ENCODE data around the gene ARHGEF19.

Gene ARHGEF19

GRCh38 chr1:16213013-16213412, 561 bp upstream of the ARHGEF19 start:
- Histone ChIP-seq H3K27me3 (ENCODE audit: control insufficient read depth, low read length) (peaks cover 30% of the 10 kb centered on the region), H3F3A (ENCODE audit: control insufficient read depth, insufficient read depth) (no peaks in the 10 kb centered on the region), H3K4me3 (ENCODE audit: low read length) (no peak overlapping the region), H3K36me3 (ENCODE audit: control insufficient read depth, low read length) (no peaks in the 10 kb centered on the region), H3K9me2 (replicated peaks; ENCODE audit: control insufficient read depth, low read length) (no peaks in the 10 kb centered on the region), H4K20me1 (ENCODE audit: control insufficient read depth, insufficient read depth, low read depth, low read length) (no peaks in the 10 kb centered on the region), H3K27ac (ENCODE audit: low read depth, low read length) (no peak overlapping the region), H3K4me1 (ENCODE audit: control insufficient read depth, low read length) (peaks cover 14% of the 10 kb centered on the region), H3K4me2 (ENCODE audit: low read length) (no peak overlapping the region), H3K79me2 (ENCODE audit: control insufficient read depth, low read length) (no peaks in the 10 kb centered on the region), H3K9me3 (ENCODE audit: control insufficient read depth, insufficient read depth, low read length) (no peaks in the 10 kb centered on the region)
- TF ChIP-seq EZH2phosphoT487 (IDR thresholded peaks at IDR 0.05; ENCODE audit: borderline replicate concordance, low read length) (no peak), CTCF (IDR thresholded peaks at IDR 0.05; ENCODE audit: low read depth, low read length, poor library complexity, severe bottlenecking) (no peak)

GRCh38 chr1:16211824-16212223, 628 bp downstream of the ARHGEF19 start:
- H3K79me2 ChIP-seq (ENCODE audit: control insufficient read depth, low read length): no peaks in the 10 kb centered on the region
- H4K20me1 ChIP-seq (ENCODE audit: control insufficient read depth, insufficient read depth, low read depth, low read length): no peaks in the 10 kb centered on the region
- H3K4me1 ChIP-seq (ENCODE audit: control insufficient read depth, low read length): peaks cover 15% of the 10 kb centered on the region
- H3K27me3 ChIP-seq (ENCODE audit: control insufficient read depth, low read length): peaks cover 30% of the 10 kb centered on the region
- H3K4me2 ChIP-seq (ENCODE audit: low read length): no peak overlapping the region
- H3K4me3 ChIP-seq (ENCODE audit: low read length): no peak overlapping the region
- no peaks in the 10 kb centered on the region for H3K36me3 ChIP-seq (ENCODE audit: control insufficient read depth, low read length)
- no peaks in the 10 kb centered on the region for H3K9me3 ChIP-seq (ENCODE audit: control insufficient read depth, insufficient read depth, low read length)
- H3K9me2 ChIP-seq (replicated peaks; ENCODE audit: control insufficient read depth, low read length): no peaks in the 10 kb centered on the region
- no peak for TF ChIP-seq CTCF (IDR thresholded peaks at IDR 0.05; ENCODE audit: low read depth, low read length, poor library complexity, severe bottlenecking)
- TF ChIP-seq EZH2phosphoT487 (IDR thresholded peaks at IDR 0.05; ENCODE audit: borderline replicate concordance, low read length): no peak
- no peaks in the 10 kb centered on the region for H3F3A ChIP-seq (ENCODE audit: control insufficient read depth, insufficient read depth)
- H3K27ac ChIP-seq (ENCODE audit: low read depth, low read length): no peak overlapping the region

- H3K27me3 ChIP-seq (ENCODE audit: control insufficient read depth, low read length): peaks cover 30% of the 10 kb centered on the region
- H3K36me3 ChIP-seq (ENCODE audit: control insufficient read depth, low read length): no peaks in the 10 kb centered on the region
- H3K4me1 ChIP-seq (ENCODE audit: control insufficient read depth, low read length): peaks cover 11% of the 10 kb centered on the region
- H3K4me3 ChIP-seq (ENCODE audit: low read length): no peak overlapping the region
- no peaks in the 10 kb centered on the region for H3F3A ChIP-seq (ENCODE audit: control insufficient read depth, insufficient read depth)
- H3K9me2 ChIP-seq (replicated peaks; ENCODE audit: control insufficient read depth, low read length): no peaks in the 10 kb centered on the region
- no peak overlapping the region for H3K27ac ChIP-seq (ENCODE audit: low read depth, low read length)
- TF ChIP-seq CTCF (IDR thresholded peaks at IDR 0.05; ENCODE audit: low read depth, low read length, poor library complexity, severe bottlenecking) (no peak), EZH2phosphoT487 (IDR thresholded peaks at IDR 0.05; ENCODE audit: borderline replicate concordance, low read length) (no peak)
- no peak overlapping the region for H3K4me2 ChIP-seq (ENCODE audit: low read length)
- H3K9me3 ChIP-seq (ENCODE audit: control insufficient read depth, insufficient read depth, low read length): no peaks in the 10 kb centered on the region
- H4K20me1 ChIP-seq (ENCODE audit: control insufficient read depth, insufficient read depth, low read depth, low read length): no peaks in the 10 kb centered on the region
- H3K79me2 ChIP-seq (ENCODE audit: control insufficient read depth, low read length): no peaks in the 10 kb centered on the region
These were observed 1.9 kb downstream of the ARHGEF19 start for GRCh38 chr1:16210581-16210980.

Data from DOHH2 (cell line).